K562 (cell line): Measurements from ENCODE around the gene CPLX4. TPM values are rescaled to one million over a fixed set of nuclear protein-coding genes. Genes with fewer than 3 reads are reported as not detected.
"Not testable (repeated sequence)": the region's sequence is repeated elsewhere in the genome, so short reads cannot be mapped to it uniquely, and the experiment has no call there.

ENCODE experiments used
- ATAC-seq: fragments of 200-7000 bp; cut with Tn5 transposase; 3 replicates; pipeline ENCODE4 v1.9.1; 2020; ENCODE audit warnings: moderate library complexity
- BruUV-seq: library from RNA; stranded (reverse); fragments of 400-500 nt; replicated peaks from 2 replicates; lab custom pipeline; 2021; lab: Mats Ljungman, UMichigan
- CTCF ChIA-PET: fragments of 300-600 bp; formaldehyde crosslinking; extraction: SDS; loops from one replicate; lab custom pipeline; 2021; ENCODE audit warnings: low intra/inter-chr PET ratio; lab: Yijun Ruan, JAX
- POLR2A ChIA-PET: fragments of 300-600, 350-650 bp; sonication (Branson Sonifier 250); formaldehyde crosslinking; extraction: SDS; loops from one replicate; lab custom pipeline; 2021; ENCODE audit warnings: antibody characterized with exemption, inconsistent platforms; lab: Yijun Ruan, JAX
- DNase-seq, 4 experiments: peaks; one replicate each; pipeline versions ENCODE4 v3.0.0 to v3.0.0-alpha.2; 2011 to 2018; ENCODE audit warnings: low spot score in 3 of 4, mixed read lengths in 3 of 4; ENCODE audit errors: extremely low read depth in 1 of 4
- FAIRE-seq: peaks from 2 replicates; lab custom pipeline; 2011; peaks lifted over from hg19 to GRCh38; lab: Jason Lieb, UNC
- H2AFZ ChIP-seq: 2 replicates; pipeline ENCODE4 v1.6.0; 2011; ENCODE audit warnings: low read depth, low read length, control low read depth, inconsistent platforms
- H3K27ac ChIP-seq: fragments of 200-600 bp; 3 replicates; pipeline ENCODE4 v1.8.0; 2011; ENCODE audit warnings: low read depth, mild to moderate bottlenecking, control low read depth, inconsistent platforms, low read length, moderate library complexity, mixed read lengths; ENCODE audit errors: extremely low read depth
- H3K27me3 ChIP-seq, 2 experiments: fragments of 300-600 bp in 1 of 2; 2 replicates in 1 of 2; 3 replicates in 1 of 2; pipeline versions ENCODE4 v1.6.0 to v1.8.0; 2011; ENCODE audit warnings: inconsistent platforms in 2 of 2, low read length in 2 of 2, mild to moderate bottlenecking in 1 of 2, mixed read lengths in 1 of 2, moderate library complexity in 1 of 2; ENCODE audit not compliant: control insufficient read depth in 2 of 2, insufficient read depth in 2 of 2
- H3K36me3 ChIP-seq: fragments of 300-600 bp; 3 replicates; pipeline ENCODE4 v1.8.0; 2011; ENCODE audit warnings: mild to moderate bottlenecking, low read length, inconsistent platforms; ENCODE audit not compliant: control insufficient read depth, insufficient read depth
- H3K4me1 ChIP-seq, 2 experiments: fragments of 200-600 bp in 1 of 2; replicated peaks in 1 of 2; 2 replicates in 1 of 2; 3 replicates in 1 of 2; pipeline versions ENCODE4 v1.5.1 to v1.8.0; 2011; ENCODE audit warnings: inconsistent platforms in 2 of 2, low read length in 2 of 2, mild to moderate bottlenecking in 1 of 2, mixed read lengths in 1 of 2, moderate library complexity in 1 of 2; ENCODE audit not compliant: control insufficient read depth in 2 of 2, insufficient read depth in 2 of 2
- H3K4me2 ChIP-seq: 2 replicates; pipeline ENCODE4 v1.6.1; 2011; ENCODE audit warnings: low read length, control low read depth, inconsistent platforms, mixed read lengths; ENCODE audit not compliant: insufficient read depth
- H3K4me3 ChIP-seq: fragments of 200-600 bp; sonication (generic), shearing (Covaris generic); 2 replicates; pipeline ENCODE4 v1.5.1; 2016; ENCODE audit warnings: control low read depth, inconsistent platforms
- H3K79me2 ChIP-seq: fragments of 200-600 bp; 3 replicates; pipeline ENCODE4 v1.8.0; 2011; ENCODE audit warnings: low read length, inconsistent platforms; ENCODE audit not compliant: control insufficient read depth, insufficient read depth
- H3K9ac ChIP-seq, 2 experiments: 2 replicates each; pipeline versions ENCODE4 v1.6.0 to v1.6.1; 2011; ENCODE audit warnings: low read depth in 2 of 2, low read length in 2 of 2, control low read depth in 1 of 2, inconsistent platforms in 1 of 2, mild to moderate bottlenecking in 1 of 2, mixed read lengths in 1 of 2; ENCODE audit not compliant: insufficient read depth in 1 of 2
- H3K9me1 ChIP-seq: one replicate; pipeline ENCODE4 v1.6.0; 2011; ENCODE audit warnings: inconsistent platforms, mild to moderate bottlenecking, low read length, moderate library complexity; ENCODE audit not compliant: control insufficient read depth, insufficient read depth
- H3K9me3 ChIP-seq: replicated peaks from 2 replicates; pipeline ENCODE4 v1.5.1; 2011; ENCODE audit warnings: low read depth, low read length, inconsistent platforms; ENCODE audit not compliant: control insufficient read depth, insufficient read depth
- H4K20me1 ChIP-seq: replicated peaks from 2 replicates; pipeline ENCODE4 v1.6.1; 2011; ENCODE audit warnings: low read length, inconsistent platforms, mixed read lengths; ENCODE audit not compliant: control insufficient read depth, insufficient read depth
- CBX1 ChIP-seq: sonication (generic); IDR thresholded peaks from 2 replicates; pipeline ENCODE4 v1.6.1; 2016; ENCODE audit warnings: antibody characterized with exemption, low read depth, mild to moderate bottlenecking
- ETS1 ChIP-seq: conservative IDR thresholded peaks from 2 replicates; pipeline ENCODE4 v1.6.1; 2011; ENCODE audit warnings: low read depth, mild to moderate bottlenecking, low read length; ENCODE audit not compliant: control insufficient read depth
- FUS ChIP-seq: fragments of 200-400 bp; formaldehyde crosslinking; optimal IDR thresholded peaks from 2 replicates; pipeline ENCODE3; 2017; ENCODE audit warnings: low read depth, low read length
- ZBTB17 ChIP-seq: fragments of 450-650 bp; formaldehyde crosslinking; IDR thresholded peaks from 2 replicates; pipeline ENCODE4 v1.4.0; 2020; ENCODE audit warnings: mild to moderate bottlenecking
- ZNF586 ChIP-seq: fragments of 450-650 bp; formaldehyde crosslinking; conservative IDR thresholded peaks from 2 replicates; pipeline ENCODE4 v1.4.0; 2020; ENCODE audit warnings: mild to moderate bottlenecking, moderate library complexity
- ZZZ3 ChIP-seq: fragments of 450-650 bp; IDR thresholded peaks from 2 replicates; pipeline ENCODE4 v1.6.1; 2016; ENCODE audit warnings: antibody characterized with exemption, mild to moderate bottlenecking, moderate library complexity
- WGBS: fragments of 100-300 bp; shearing (Covaris generic); methylation state at CpG from one replicate; pipeline ENCODE4 v1.1.6; 2016; ENCODE audit warnings: low coverage, mixed read lengths; ENCODE audit not compliant: insufficient coverage; ENCODE audit errors: missing lambda C conversion rate; 5-methylcytosine and 5-hydroxymethylcytosine counted together
- in situ Hi-C: fragments of 300-500 bp; cut with MboI; formaldehyde crosslinking; loops from 4 replicates; pipeline ENCODE4 v1.15.0; 2018; ENCODE audit warnings: inconsistent platforms, mixed read lengths
- intact Hi-C: fragments of 100-400 bp; cut with micrococcal nuclease; formaldehyde crosslinking; loops from 2 replicates; pipeline ENCODE4 v1.14.2; 2022
- polyA plus RNA-seq, 8 experiments: library from polyadenylated mRNA; depleted of rRNA in 4 of 8; stranded (reverse) in 5 of 8; unstranded in 3 of 8; fragments of >200 nt; fragmentation: Nextera tagmentation in 2 of 8; fragmentation: Illumina TruSeq in 1 of 8; extraction: Ambion mirVana in 2 of 8; extraction: Trizol in 1 of 8; gene quantifications; 2 replicates each; pipeline versions ENCODE4 v1.2.1 to v1.2.3, GENCODE V29; 2011 to 2014; ENCODE audit warnings: inconsistent platforms in 1 of 8, missing spikeins in 1 of 8
- total RNA-seq, 7 experiments: library from RNA; depleted of rRNA in 6 of 7; stranded (reverse); fragments of >200 nt in 6 of 7; fragmentation: Illumina TruSeq in 2 of 7; extraction: Trizol in 2 of 7; gene quantifications; 2 replicates each; pipeline versions ENCODE4 v1.2.1 to v1.2.3, GENCODE V29; 2011 to 2021; ENCODE audit warnings: low replicate concordance in 1 of 7
- TF ChIP-seq, protein P1 (sequence below): fragments of 200-800 bp; sonication (Bioruptor generic); IDR thresholded peaks from 2 replicates; pipeline ENCODE4 v1.6.1; 2016; ENCODE audit warnings: missing genetic modification characterization, missing compliant biosample characterization

CPLX4 gene
- total and polyA plus RNA-seq, 9 of the 15 experiments (the other 6 are each of a cell fraction or from before 2014, with no cell fraction given) = not detected

DNA sequence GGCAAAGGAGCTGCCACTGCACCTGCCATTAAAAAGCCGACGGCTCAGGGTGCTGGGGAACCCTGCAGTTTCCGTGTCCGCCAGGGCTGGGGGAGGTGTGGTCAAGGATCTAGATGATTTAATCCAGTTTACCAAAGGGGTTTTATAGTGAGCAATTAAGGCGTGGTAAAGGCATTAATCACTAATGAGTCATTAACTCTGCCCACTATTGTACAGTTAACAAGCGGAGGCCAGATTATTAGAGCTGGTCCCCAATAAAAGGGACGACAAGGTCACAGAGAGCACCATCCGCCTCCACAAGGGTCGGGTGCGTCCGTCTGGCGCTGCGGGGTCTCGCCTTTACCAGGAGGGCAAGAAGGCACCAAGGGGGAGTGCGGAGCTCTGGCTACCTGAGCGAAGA, 54.8 kb downstream of the CPLX4 start:
- no peaks in the 10 kb centered on the region for H4K20me1 ChIP-seq

GRCh38 chr18:59262243-59262642, 56.2 kb downstream of the CPLX4 start:
- BruUV-seq, ATAC-seq, CTCF ChIA-PET, H3K79me2 ChIP-seq, in situ Hi-C loops, H3K36me3 ChIP-seq, POLR2A ChIA-PET, DNase-seq, H3K9me3 ChIP-seq, H3K4me2 ChIP-seq, intact Hi-C loops, H3K4me3 ChIP-seq, H3K9ac ChIP-seq, H3K27ac ChIP-seq, H3K4me1 ChIP-seq, H2AFZ ChIP-seq, FAIRE-seq, H4K20me1 ChIP-seq, H3K9me1 ChIP-seq: not testable (repeated sequence)
- WGBS = 0% methylated on average over 2 of the region's 2 CpGs
- H3K27me3 ChIP-seq = peaks cover 0 to 13% of the 10 kb centered on the region in 2 experiments; a peak in 2 of 5 replicates

More for the DNA sequence above, 54.8 kb downstream of the CPLX4 start:
- Histone ChIP-seq H3K27ac (no peak overlapping the region), H3K27me3 (peaks cover 2 to 27% of the 10 kb centered on the region in 2 experiments; a peak in 3 of 5 replicates), H3K9me1 (no peaks in the 10 kb centered on the region), H2AFZ (no peak overlapping the region), H3K4me2 (no peak overlapping the region), H3K4me1 (peaks cover 0 to 12% of the 10 kb centered on the region in 2 experiments; a peak in 2 of 5 replicates), H3K4me3 (no peak overlapping the region), H3K9me3 (no peaks in the 10 kb centered on the region), H3K36me3 (no peaks in the 10 kb centered on the region), H3K79me2 (no peaks in the 10 kb centered on the region), H3K9ac (no peak overlapping the region)
- CTCF ChIA-PET = no interaction called here
- intact Hi-C loops = no loop called here
- ATAC-seq (no peak), DNase-seq (no peak), FAIRE-seq (no peak)
- TF ChIP-seq ETS1 (no peak), ZBTB17 (no peak), FUS (no peak), ZNF586 (CRISPR knock-in tag) (no peak), CBX1 (no peak), ZZZ3 (no peak)
- TF ChIP-seq, protein P1, sequence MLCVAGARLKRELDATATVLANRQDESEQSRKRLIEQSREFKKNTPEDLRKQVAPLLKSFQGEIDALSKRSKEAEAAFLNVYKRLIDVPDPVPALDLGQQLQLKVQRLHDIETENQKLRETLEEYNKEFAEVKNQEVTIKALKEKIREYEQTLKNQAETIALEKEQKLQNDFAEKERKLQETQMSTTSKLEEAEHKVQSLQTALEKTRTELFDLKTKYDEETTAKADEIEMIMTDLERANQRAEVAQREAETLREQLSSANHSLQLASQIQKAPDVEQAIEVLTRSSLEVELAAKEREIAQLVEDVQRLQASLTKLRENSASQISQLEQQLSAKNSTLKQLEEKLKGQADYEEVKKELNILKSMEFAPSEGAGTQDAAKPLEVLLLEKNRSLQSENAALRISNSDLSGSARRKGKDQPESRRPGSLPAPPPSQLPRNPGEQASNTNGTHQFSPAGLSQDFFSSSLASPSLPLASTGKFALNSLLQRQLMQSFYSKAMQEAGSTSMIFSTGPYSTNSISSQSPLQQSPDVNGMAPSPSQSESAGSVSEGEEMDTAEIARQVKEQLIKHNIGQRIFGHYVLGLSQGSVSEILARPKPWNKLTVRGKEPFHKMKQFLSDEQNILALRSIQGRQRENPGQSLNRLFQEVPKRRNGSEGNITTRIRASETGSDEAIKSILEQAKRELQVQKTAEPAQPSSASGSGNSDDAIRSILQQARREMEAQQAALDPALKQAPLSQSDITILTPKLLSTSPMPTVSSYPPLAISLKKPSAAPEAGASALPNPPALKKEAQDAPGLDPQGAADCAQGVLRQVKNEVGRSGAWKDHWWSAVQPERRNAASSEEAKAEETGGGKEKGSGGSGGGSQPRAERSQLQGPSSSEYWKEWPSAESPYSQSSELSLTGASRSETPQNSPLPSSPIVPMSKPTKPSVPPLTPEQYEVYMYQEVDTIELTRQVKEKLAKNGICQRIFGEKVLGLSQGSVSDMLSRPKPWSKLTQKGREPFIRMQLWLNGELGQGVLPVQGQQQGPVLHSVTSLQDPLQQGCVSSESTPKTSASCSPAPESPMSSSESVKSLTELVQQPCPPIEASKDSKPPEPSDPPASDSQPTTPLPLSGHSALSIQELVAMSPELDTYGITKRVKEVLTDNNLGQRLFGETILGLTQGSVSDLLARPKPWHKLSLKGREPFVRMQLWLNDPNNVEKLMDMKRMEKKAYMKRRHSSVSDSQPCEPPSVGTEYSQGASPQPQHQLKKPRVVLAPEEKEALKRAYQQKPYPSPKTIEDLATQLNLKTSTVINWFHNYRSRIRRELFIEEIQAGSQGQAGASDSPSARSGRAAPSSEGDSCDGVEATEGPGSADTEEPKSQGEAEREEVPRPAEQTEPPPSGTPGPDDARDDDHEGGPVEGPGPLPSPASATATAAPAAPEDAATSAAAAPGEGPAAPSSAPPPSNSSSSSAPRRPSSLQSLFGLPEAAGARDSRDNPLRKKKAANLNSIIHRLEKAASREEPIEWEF (CRISPR knock-in tag) = no peak
- POLR2A ChIA-PET = interaction anchor here (0.6 kb wide), 1 partner anchor 194 kb away, joined by 3 read pairs; no protein-coding TSS in a partner anchor
- no TSS peak for BruUV-seq
- in situ Hi-C loops = no loop called here
- 0% methylated on average over 10 of the region's 16 CpGs for WGBS
